Choroid plexus epithelial cell (primary cell): ENCODE measurements around the gene RAD51B.
A peak's percentile ranks its signal among the peaks of the same experiment; 100 is the strongest.

Experiments
- DNase-seq: peaks from one replicate; pipeline ENCODE4 v3.0.0-alpha.2; 2010; ENCODE audit warnings: low read depth
- H3K4me3 ChIP-seq: 2 replicates; pipeline ENCODE4 v1.5.1; 2011; ENCODE audit warnings: low read depth, mild to moderate bottlenecking, control low read depth, low read length, moderate library complexity
- TF ChIP-seq, protein P1 (sequence below): conservative IDR thresholded peaks from 2 replicates; pipeline ENCODE4 v1.5.1; 2011; ENCODE audit warnings: low read depth, mild to moderate bottlenecking, control low read depth, inconsistent platforms, low read length, moderate library complexity

Gene RAD51B

GRCh38 chr14:68593806-68594536, 774.4 kb downstream of the RAD51B start:
- DNase-seq, result peak; percentile 54
- no peak overlapping the region for H3K4me3 ChIP-seq
- TF ChIP-seq, protein P1, sequence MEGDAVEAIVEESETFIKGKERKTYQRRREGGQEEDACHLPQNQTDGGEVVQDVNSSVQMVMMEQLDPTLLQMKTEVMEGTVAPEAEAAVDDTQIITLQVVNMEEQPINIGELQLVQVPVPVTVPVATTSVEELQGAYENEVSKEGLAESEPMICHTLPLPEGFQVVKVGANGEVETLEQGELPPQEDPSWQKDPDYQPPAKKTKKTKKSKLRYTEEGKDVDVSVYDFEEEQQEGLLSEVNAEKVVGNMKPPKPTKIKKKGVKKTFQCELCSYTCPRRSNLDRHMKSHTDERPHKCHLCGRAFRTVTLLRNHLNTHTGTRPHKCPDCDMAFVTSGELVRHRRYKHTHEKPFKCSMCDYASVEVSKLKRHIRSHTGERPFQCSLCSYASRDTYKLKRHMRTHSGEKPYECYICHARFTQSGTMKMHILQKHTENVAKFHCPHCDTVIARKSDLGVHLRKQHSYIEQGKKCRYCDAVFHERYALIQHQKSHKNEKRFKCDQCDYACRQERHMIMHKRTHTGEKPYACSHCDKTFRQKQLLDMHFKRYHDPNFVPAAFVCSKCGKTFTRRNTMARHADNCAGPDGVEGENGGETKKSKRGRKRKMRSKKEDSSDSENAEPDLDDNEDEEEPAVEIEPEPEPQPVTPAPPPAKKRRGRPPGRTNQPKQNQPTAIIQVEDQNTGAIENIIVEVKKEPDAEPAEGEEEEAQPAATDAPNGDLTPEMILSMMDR, result no peak

GRCh38 chr14:68594737-68595380, 775.3 kb downstream of the RAD51B start:
- TF ChIP-seq, protein P1, result no peak
- DNase-seq, result no peak

GRCh38 chr14:68596211-68596610, 776.6 kb downstream of the RAD51B start:
- H3K4me3 ChIP-seq, result no peak overlapping the region
- DNase-seq, result no peak
- TF ChIP-seq, protein P1, result no peak

More at GRCh38 chr14:68594737-68595380, 775.3 kb downstream of the RAD51B start:
- no peak overlapping the region for H3K4me3 ChIP-seq

- TF ChIP-seq, protein P1, result no peak
- no peak for DNase-seq
- no peak overlapping the region for H3K4me3 ChIP-seq
Observed at GRCh38 chr14:68596701-68597100, 777.1 kb downstream of the RAD51B start.

DNA sequence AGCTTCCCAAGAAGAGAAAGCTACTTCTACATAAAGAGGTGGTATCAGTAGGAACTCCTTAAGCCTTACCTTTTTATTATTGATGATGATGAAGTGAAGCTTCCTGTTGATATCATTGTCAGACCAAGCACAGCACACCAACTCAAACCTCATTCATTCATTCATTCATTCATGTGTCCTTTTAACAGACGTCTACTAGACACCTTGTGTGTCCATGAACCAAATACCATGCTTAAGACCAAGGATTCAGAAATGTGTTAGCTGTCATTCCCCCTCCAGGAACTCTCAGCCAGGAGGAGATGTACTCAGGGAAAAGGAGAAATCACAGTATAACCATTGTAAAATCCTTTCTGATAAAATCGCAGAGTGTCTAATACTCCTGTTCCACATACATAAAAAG, 778.5 kb downstream of the RAD51B start:
- TF ChIP-seq, protein P1, result no peak
- no peak for DNase-seq
- H3K4me3 ChIP-seq, result no peak overlapping the region

GRCh38 chr14:68598621-68599447, 779.3 kb downstream of the RAD51B start:
- DNase-seq, result peak; percentile 95
- TF ChIP-seq, protein P1, result no peak
- H3K4me3 ChIP-seq, result peak overlapping the region; percentile 33
